ENCODE measurements around the gene HOXD4.
A peak's percentile ranks its signal among the peaks of the same experiment; 100 is the strongest.

The HOXD4 gene

GRCh38 chr2:176134035-176134434 lies 17.3 kb upstream of the HOXD4 start:
- no peak for TF ChIP-seq CTCF (IDR thresholded peaks at IDR 0.05; ENCODE audit: borderline replicate concordance, insufficient read depth, low read depth, low read length)
- H3K4me3 ChIP-seq (ENCODE audit: low read depth, low read length): no peak overlapping the region

- H3K4me3 ChIP-seq (ENCODE audit: low read depth, low read length): no peak overlapping the region
- no peak for TF ChIP-seq CTCF (IDR thresholded peaks at IDR 0.05; ENCODE audit: borderline replicate concordance, insufficient read depth, low read depth, low read length)
Observed at GRCh38 chr2:176135035-176135440, 16.3 kb upstream of the HOXD4 start.

- peak overlapping the region; percentile 12 for H3K4me3 ChIP-seq (ENCODE audit: low read depth, low read length)
- TF ChIP-seq CTCF (IDR thresholded peaks at IDR 0.05; ENCODE audit: borderline replicate concordance, insufficient read depth, low read depth, low read length): no peak
Observed at GRCh38 chr2:176136374-176137251, 14.7 kb upstream of the HOXD4 start.

GRCh38 chr2:176137252-176137580 lies 14.1 kb upstream of the HOXD4 start:
- no peak overlapping the region for H3K4me3 ChIP-seq (ENCODE audit: low read depth, low read length)
- no peak for TF ChIP-seq CTCF (IDR thresholded peaks at IDR 0.05; ENCODE audit: borderline replicate concordance, insufficient read depth, low read depth, low read length)

- no peak for TF ChIP-seq CTCF (IDR thresholded peaks at IDR 0.05; ENCODE audit: borderline replicate concordance, insufficient read depth, low read depth, low read length)
- H3K4me3 ChIP-seq (ENCODE audit: low read depth, low read length): no peak overlapping the region
Observed at GRCh38 chr2:176137906-176138305, 13.4 kb upstream of the HOXD4 start.

GRCh38 chr2:176138526-176138922 lies 12.8 kb upstream of the HOXD4 start:
- TF ChIP-seq CTCF (IDR thresholded peaks at IDR 0.05; ENCODE audit: borderline replicate concordance, insufficient read depth, low read depth, low read length): no peak
- no peak overlapping the region for H3K4me3 ChIP-seq (ENCODE audit: low read depth, low read length)

All from GM12875 (cell line).